Astrocyte (in vitro differentiated cells and primary cell): ENCODE measurements around the gene SEC62. TPM values are rescaled to one million over a fixed set of nuclear protein-coding genes. Genes with fewer than 3 reads are reported as not detected.
A peak's percentile ranks its signal among the peaks of the same experiment; 100 is the strongest.

Source experiments
- DNase-seq: peaks from one replicate; pipeline ENCODE4 v3.0.0-alpha.2; 2010; ENCODE audit warnings: low read depth
- FAIRE-seq: peaks from 2 replicates; lab custom pipeline; 2011; peaks lifted over from hg19 to GRCh38; lab: Jason Lieb, UNC
- H2AFZ ChIP-seq: 2 replicates; pipeline ENCODE4 v1.6.0; 2012; ENCODE audit warnings: low read depth, low read length, inconsistent platforms
- H3K27ac ChIP-seq: 2 replicates; pipeline ENCODE4 v1.5.1; 2011; ENCODE audit warnings: low read depth, low read length, inconsistent platforms
- H3K27me3 ChIP-seq: 2 replicates; pipeline ENCODE4 v1.6.0; 2011; ENCODE audit warnings: low read length, inconsistent platforms; ENCODE audit not compliant: insufficient read depth
- H3K36me3 ChIP-seq: 2 replicates; pipeline ENCODE4 v1.5.1; 2011; ENCODE audit warnings: low read length, inconsistent platforms; ENCODE audit not compliant: insufficient read depth
- H3K4me1 ChIP-seq: 2 replicates; pipeline ENCODE4 v1.5.1; 2011; ENCODE audit warnings: low read length, inconsistent platforms; ENCODE audit not compliant: insufficient read depth
- H3K4me2 ChIP-seq: 2 replicates; pipeline ENCODE4 v1.6.0; 2012; ENCODE audit warnings: low read length, inconsistent platforms
- H3K4me3 ChIP-seq: 2 replicates; pipeline ENCODE4 v1.5.1; 2011; ENCODE audit warnings: low read depth, mild to moderate bottlenecking, low read length, inconsistent platforms; ENCODE audit not compliant: insufficient read depth
- H3K79me2 ChIP-seq: 2 replicates; pipeline ENCODE4 v1.6.0; 2012; ENCODE audit warnings: mild to moderate bottlenecking, low read length, inconsistent platforms; ENCODE audit not compliant: insufficient read depth
- H3K9ac ChIP-seq: 2 replicates; pipeline ENCODE4 v1.6.0; 2012; ENCODE audit warnings: mild to moderate bottlenecking, low read length, inconsistent platforms
- H3K9me3 ChIP-seq: 2 replicates; pipeline ENCODE4 v1.5.1; 2012; ENCODE audit warnings: low read depth, mild to moderate bottlenecking, low read length, inconsistent platforms; ENCODE audit not compliant: insufficient read depth
- H4K20me1 ChIP-seq: 2 replicates; pipeline ENCODE4 v1.6.0; 2012; ENCODE audit warnings: low read length, inconsistent platforms; ENCODE audit not compliant: insufficient read depth
- H3K27ac Mint-ChIP-seq: one replicate; pipeline ENCODE4 v1.8.0; 2021; ENCODE audit warnings: mild to moderate bottlenecking, mixed read lengths; ENCODE audit not compliant: unreplicated experiment
- H3K27me3 Mint-ChIP-seq: one replicate; pipeline ENCODE4 v1.8.0; 2021; ENCODE audit warnings: low read depth, mixed read lengths; ENCODE audit not compliant: unreplicated experiment
- H3K36me3 Mint-ChIP-seq: one replicate; pipeline ENCODE4 v1.8.0; 2021; ENCODE audit warnings: low read depth, mixed read lengths; ENCODE audit not compliant: unreplicated experiment
- H3K4me1 Mint-ChIP-seq: one replicate; pipeline ENCODE4 v1.8.0; 2021; ENCODE audit warnings: low read depth, mixed read lengths; ENCODE audit not compliant: unreplicated experiment
- H3K4me3 Mint-ChIP-seq: one replicate; pipeline ENCODE4 v1.8.0; 2021; ENCODE audit warnings: mild to moderate bottlenecking, moderate library complexity, mixed read lengths; ENCODE audit not compliant: unreplicated experiment
- H3K9me3 Mint-ChIP-seq: one replicate; pipeline ENCODE4 v1.8.0; 2021; ENCODE audit warnings: mild to moderate bottlenecking, mixed read lengths; ENCODE audit not compliant: unreplicated experiment
- EZH2 ChIP-seq: IDR thresholded peaks from 2 replicates; pipeline ENCODE4 v1.6.1; 2012; ENCODE audit warnings: mild to moderate bottlenecking, low read length, inconsistent platforms; ENCODE audit not compliant: insufficient read depth
- total RNA-seq: library from RNA; stranded (reverse); gene quantifications from 2 replicates; pipeline ENCODE4 v1.2.1, GENCODE V29; 2021
- TF ChIP-seq, protein P1 (sequence below): IDR thresholded peaks from 2 replicates; pipeline ENCODE4 v1.5.1; 2011; ENCODE audit warnings: low read depth, mild to moderate bottlenecking, inconsistent platforms, low read length, moderate library complexity; ENCODE audit not compliant: insufficient read depth

The SEC62 gene
- total RNA-seq, 1 donor from 2014 or later, result 117 TPM

DNA sequence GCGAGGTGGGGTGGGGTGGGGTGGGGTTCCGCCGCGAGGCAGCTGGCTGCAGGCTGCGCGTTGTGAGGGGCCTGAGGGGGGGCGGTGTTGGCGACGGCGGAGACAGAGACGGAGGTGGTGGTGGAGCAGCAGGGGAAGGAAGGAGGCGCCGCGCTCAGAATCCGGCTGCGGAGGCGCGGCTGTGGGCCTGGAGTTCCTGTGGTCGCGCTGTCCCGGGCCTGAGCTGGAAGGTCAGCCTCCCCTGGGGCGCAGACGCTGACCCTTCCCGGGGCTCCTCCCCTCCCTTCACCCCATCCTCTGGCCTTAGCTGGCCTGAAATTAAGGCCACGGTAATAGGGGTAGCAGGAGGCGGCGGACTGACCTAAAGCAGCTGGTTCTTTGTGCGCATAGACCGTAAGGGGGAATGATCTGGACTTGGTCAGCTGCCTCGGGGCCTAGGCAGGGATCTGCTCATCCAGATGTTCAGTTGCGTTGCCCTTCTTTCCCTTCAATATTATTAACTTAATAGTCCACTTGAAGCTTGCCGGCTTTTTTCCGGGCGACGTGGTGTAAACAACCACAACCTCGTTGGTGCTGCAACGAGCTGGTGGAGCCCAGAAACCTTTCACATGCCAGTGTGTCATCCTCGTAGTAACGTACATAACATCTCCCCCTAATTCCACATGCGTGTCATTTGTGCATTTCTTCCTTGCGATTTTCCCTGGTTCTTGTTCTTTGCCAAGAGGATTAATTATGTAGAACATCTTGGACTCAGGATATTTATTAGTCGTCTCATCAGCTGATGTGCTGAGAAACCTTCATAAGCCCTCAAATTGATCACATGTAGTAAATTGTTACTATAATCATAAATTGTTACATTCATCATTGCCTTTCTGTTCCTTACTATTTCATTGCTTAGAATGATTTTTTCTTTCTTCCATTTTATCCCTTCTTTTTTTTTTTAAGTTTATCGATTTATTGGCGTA lies 626 bp downstream of the SEC62 start:
- Histone ChIP-seq H3K4me3 (peak overlapping the region; percentile 85), H3K27me3 (no peaks in the 10 kb centered on the region), H2AFZ (peak overlapping the region; percentile 90), H4K20me1 (peaks cover 49% of the 10 kb centered on the region), H3K4me1 (peaks cover 16% of the 10 kb centered on the region), H3K27ac (peak overlapping the region; percentile 90), H3K4me2 (peak overlapping the region; percentile 84), H3K9me3 (no peaks in the 10 kb centered on the region), H3K9ac (peak overlapping the region; percentile 95), H3K36me3 (no peaks in the 10 kb centered on the region), H3K79me2 (peaks cover 62% of the 10 kb centered on the region)
- H3K4me3 Mint-ChIP-seq, result peak overlapping the region; percentile 89
- DNase-seq (peak; percentile 37), FAIRE-seq (no peak)
- H3K36me3 Mint-ChIP-seq, result no peaks in the 10 kb centered on the region
- peak overlapping the region; percentile 99 for H3K27ac Mint-ChIP-seq
- TF ChIP-seq, protein P1, sequence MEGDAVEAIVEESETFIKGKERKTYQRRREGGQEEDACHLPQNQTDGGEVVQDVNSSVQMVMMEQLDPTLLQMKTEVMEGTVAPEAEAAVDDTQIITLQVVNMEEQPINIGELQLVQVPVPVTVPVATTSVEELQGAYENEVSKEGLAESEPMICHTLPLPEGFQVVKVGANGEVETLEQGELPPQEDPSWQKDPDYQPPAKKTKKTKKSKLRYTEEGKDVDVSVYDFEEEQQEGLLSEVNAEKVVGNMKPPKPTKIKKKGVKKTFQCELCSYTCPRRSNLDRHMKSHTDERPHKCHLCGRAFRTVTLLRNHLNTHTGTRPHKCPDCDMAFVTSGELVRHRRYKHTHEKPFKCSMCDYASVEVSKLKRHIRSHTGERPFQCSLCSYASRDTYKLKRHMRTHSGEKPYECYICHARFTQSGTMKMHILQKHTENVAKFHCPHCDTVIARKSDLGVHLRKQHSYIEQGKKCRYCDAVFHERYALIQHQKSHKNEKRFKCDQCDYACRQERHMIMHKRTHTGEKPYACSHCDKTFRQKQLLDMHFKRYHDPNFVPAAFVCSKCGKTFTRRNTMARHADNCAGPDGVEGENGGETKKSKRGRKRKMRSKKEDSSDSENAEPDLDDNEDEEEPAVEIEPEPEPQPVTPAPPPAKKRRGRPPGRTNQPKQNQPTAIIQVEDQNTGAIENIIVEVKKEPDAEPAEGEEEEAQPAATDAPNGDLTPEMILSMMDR, result no peak
- no peak for TF ChIP-seq EZH2
- H3K27me3 Mint-ChIP-seq, result no peaks in the 10 kb centered on the region
- H3K9me3 Mint-ChIP-seq, result peaks cover 3% of the 10 kb centered on the region
- peaks cover 17% of the 10 kb centered on the region for H3K4me1 Mint-ChIP-seq

DNA sequence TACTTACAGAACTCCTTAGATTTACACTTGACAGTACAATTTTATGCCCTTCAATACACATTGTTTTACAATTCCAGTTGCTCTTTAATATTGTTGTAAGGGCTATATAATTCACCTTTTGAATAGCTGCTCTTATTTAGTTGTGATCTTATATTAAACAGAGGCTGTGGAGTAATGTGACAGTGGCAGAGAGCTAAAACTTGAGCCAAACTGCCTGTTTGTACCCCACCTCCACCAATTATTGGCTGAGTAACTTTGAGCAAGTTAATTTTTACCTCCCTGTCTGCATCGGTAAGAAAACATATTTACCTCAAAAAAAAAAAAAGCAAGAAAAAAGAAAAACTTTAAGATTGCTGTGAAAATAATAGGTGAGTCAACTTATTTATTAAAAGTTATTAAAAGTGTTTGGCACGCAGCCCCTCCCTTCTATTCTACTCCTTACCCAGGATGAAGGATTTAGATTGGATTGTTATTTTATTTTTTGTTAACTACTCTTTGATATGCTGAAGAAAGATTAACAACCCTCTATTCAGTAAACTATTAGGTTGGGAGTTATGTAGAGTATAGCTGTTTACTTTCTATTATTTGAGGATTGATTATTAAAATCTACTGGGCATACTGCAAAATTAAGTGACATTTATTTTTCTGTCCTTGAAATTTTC lies 1.7 kb downstream of the SEC62 start:
- FAIRE-seq (no peak), DNase-seq (no peak)
- no peaks in the 10 kb centered on the region for H3K27me3 ChIP-seq
- TF ChIP-seq EZH2, result no peak
- TF ChIP-seq, protein P1, result no peak
- peak overlapping the region; percentile 85 for H3K4me3 ChIP-seq
- peak overlapping the region; percentile 84 for H3K4me2 ChIP-seq
- Mint-ChIP-seq H3K27me3 (no peaks in the 10 kb centered on the region), H3K9me3 (peaks cover 3% of the 10 kb centered on the region), H3K4me3 (peak overlapping the region; percentile 89), H3K27ac (peak overlapping the region; percentile 11), H3K4me1 (peaks cover 17% of the 10 kb centered on the region), H3K36me3 (no peaks in the 10 kb centered on the region)
- no peak overlapping the region for H2AFZ ChIP-seq
- no peaks in the 10 kb centered on the region for H3K9me3 ChIP-seq
- no peak overlapping the region for H3K27ac ChIP-seq
- H3K9ac ChIP-seq, result peak overlapping the region; percentile 95
- peaks cover 73% of the 10 kb centered on the region for H3K79me2 ChIP-seq
- no peaks in the 10 kb centered on the region for H3K36me3 ChIP-seq
- H4K20me1 ChIP-seq, result peaks cover 58% of the 10 kb centered on the region
- peaks cover 16% of the 10 kb centered on the region for H3K4me1 ChIP-seq
